ENCODE measurements around the gene USP3.

Gene USP3

DNA sequence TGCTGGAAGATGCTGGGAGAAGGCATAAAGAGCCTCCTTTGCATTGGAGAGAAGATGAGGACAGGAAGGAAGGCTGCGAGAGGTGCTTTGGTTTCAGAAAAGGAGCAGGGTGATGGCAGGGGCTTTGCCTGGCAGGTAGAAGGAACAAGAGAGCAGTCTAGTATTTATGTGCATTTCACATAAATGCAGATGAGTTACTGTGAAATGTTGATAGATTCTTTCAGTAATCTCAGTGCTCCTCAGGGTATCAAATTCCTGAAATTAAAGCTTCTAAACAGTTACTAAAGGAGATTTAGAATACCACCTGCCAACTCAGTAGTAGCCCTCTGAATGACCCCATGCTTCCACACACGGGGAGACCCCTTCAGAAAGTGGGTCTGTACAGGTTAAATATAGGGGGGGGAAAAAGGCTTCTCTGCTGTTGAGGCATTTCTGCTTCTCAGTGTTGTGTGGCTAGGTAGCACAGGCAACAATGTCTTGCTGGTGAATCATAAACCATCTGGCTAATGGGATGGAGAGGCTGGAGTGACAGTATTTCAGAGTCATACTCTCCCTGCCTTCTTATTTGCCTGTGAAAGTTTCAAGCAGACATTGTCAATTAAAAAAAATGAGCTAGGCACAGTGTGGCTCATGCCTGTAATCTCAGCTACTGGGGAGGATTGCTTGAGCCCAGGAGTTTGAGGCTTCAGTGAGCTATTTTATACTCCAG is 78.5 kb downstream of the USP3 start:
- CTCF ChIA-PET: interaction anchor here (0.8 to 1.3 kb wide), 2 partner anchors 8 to 13 kb away, joined by 3 to 4 read pairs; no protein-coding TSS in a partner anchor
- TF ChIP-seq, protein P1, sequence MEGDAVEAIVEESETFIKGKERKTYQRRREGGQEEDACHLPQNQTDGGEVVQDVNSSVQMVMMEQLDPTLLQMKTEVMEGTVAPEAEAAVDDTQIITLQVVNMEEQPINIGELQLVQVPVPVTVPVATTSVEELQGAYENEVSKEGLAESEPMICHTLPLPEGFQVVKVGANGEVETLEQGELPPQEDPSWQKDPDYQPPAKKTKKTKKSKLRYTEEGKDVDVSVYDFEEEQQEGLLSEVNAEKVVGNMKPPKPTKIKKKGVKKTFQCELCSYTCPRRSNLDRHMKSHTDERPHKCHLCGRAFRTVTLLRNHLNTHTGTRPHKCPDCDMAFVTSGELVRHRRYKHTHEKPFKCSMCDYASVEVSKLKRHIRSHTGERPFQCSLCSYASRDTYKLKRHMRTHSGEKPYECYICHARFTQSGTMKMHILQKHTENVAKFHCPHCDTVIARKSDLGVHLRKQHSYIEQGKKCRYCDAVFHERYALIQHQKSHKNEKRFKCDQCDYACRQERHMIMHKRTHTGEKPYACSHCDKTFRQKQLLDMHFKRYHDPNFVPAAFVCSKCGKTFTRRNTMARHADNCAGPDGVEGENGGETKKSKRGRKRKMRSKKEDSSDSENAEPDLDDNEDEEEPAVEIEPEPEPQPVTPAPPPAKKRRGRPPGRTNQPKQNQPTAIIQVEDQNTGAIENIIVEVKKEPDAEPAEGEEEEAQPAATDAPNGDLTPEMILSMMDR (IDR thresholded peaks at IDR 0.05; ENCODE audit: control extremely low read depth, extremely low read depth, low read depth, missing control alignments): no peak
- POLR2A ChIA-PET: no interaction called here
- no peak for DNase-seq (ENCODE audit: extremely low spot score)

DNA sequence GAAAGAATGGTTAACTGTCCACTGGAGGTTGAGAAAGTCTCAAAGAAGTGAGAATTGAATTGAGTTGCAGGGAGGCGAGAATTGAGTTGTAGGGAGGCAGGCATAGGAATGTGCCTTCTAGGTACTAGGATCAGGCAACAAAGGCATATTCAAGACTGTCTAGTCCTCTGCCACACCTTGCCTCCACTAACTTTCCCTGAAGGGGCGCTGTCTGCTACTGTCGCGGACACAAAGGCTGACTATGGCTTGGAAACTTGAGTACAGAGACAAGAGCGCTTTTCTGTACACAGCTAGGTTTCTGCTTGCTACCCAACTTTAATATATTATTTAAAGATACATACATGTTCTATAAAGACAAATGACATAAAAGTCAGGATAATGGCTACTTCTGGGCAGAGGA is 82.4 kb downstream of the USP3 start:
- CTCF ChIA-PET: interaction anchor here (1.7 to 5.0 kb wide), 2 partner anchors 11 to 41 kb away, joined by 3 to 25 read pairs; partner anchors contain the start of gene FBXL22

DNA sequence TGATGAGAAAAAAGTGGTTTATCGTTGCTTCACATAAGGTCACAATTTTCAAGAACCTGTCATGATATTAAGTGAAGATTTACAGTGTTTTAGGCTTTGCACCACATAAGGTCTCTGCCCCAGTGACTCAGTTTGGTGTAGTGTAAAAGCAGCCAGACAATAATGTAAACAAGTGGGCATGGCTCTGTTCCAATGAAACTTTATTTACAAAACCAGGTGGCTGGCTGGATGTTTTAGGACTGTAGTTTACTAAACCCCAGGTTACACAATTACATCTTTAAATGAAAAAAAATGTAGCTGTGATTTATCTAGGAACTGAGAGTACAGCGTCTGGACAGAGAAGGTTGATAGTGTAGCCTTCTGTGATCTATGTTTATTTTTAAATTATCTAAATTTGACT is 83.1 kb downstream of the USP3 start:
- no peak for DNase-seq (ENCODE audit: extremely low spot score)
- ChIA-PET CTCF (interaction anchor here (5.0 kb wide), 1 partner anchor 11 kb away, joined by 25 read pairs; the partner anchor contains the start of gene FBXL22), POLR2A (no interaction called here)
- TF ChIP-seq, protein P1 (IDR thresholded peaks at IDR 0.05; ENCODE audit: control extremely low read depth, extremely low read depth, low read depth, missing control alignments): no peak

More for the DNA sequence above, 82.4 kb downstream of the USP3 start:
- TF ChIP-seq, protein P1 (IDR thresholded peaks at IDR 0.05; ENCODE audit: control extremely low read depth, extremely low read depth, low read depth, missing control alignments): no peak
- POLR2A ChIA-PET: no interaction called here
- no peak for DNase-seq (ENCODE audit: extremely low spot score)

DNA sequence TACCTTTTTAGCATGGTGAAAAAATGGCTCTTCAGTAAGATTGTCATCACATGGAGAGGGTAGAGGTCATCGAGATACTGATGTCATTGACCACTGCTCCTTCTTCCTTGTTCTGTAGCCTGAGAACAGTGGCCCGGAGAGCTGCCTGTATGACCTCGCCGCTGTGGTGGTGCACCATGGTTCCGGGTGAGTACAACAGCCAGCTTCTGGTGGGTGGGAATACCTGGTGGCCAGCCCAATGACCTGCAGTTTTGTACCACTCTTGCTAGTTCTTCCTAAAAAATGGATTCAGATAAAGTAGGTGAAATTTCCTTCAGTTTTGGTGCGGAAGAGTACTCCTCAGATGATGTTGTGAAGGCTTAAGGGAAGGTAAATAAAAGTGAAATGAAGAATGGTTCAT is 84.4 kb downstream of the USP3 start:
- no peak for DNase-seq (ENCODE audit: extremely low spot score)
- TF ChIP-seq, protein P1 (IDR thresholded peaks at IDR 0.05; ENCODE audit: control extremely low read depth, extremely low read depth, low read depth, missing control alignments): no peak
- ChIA-PET CTCF (interaction anchor here (1.4 to 5.0 kb wide), 3 partner anchors 9 to 12 kb away, joined by 3 to 25 read pairs (median 4); partner anchors contain the start of gene FBXL22), POLR2A (no interaction called here)

DNA sequence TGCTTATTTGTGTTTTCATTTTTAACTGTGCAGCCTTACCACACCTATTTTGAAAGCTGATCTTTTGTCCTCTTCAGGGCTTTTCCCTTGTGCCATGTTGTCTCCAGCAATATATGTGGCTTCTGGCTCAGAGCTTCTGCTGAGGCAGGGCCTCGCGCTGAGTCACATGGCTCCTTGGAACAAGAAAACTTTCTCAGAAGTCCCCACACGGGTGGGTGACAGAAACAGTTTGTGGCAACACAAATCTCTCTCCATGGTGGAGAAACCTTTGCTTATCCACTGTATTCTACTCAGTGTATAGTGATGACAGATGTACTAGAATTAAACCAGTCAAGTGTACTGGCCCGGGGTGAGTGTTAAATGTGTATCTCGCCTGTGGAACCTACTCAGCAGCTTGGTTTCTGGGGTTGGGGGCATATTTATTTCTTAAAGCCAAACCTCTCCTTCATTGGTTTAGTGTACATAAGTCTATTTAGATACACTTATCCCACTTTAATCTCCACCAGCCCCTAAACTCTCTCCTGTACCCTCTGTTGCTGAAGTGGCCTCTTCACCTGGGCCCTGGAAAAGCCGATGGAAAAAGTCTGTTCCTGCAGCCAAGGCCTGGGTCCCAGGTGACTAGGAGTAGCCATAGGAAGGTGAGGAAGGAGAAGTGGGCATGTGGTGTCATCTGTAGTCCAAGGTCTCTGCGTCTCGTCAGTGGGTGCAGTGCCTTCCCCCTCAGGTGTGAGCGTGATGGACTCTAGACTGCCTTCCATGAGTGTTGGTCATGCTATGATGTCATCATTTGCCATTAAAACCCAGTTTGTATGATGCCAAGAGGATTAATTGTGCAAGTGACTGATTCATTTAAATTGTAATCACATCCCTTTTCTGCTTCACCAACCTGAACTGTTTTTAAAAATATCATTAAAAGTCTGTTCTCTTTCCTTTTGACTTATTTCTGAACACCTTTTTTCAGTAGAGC is 89.6 kb downstream of the USP3 start:
- ChIA-PET POLR2A (interaction anchor here (0.6 to 1.0 kb wide), 2 partner anchors 58 to 90 kb away, joined by 3 to 5 read pairs; no protein-coding TSS in a partner anchor), CTCF (interaction anchor here (1.0 to 3.5 kb wide), 12 partner anchors 10 to 127 kb away, joined by 3 to 31 read pairs (median 4); partner anchors contain the start of gene USP3)
- no peak for DNase-seq (ENCODE audit: extremely low spot score)
- TF ChIP-seq, protein P1 (IDR thresholded peaks at IDR 0.05; ENCODE audit: control extremely low read depth, extremely low read depth, low read depth, missing control alignments): no peak

DNA sequence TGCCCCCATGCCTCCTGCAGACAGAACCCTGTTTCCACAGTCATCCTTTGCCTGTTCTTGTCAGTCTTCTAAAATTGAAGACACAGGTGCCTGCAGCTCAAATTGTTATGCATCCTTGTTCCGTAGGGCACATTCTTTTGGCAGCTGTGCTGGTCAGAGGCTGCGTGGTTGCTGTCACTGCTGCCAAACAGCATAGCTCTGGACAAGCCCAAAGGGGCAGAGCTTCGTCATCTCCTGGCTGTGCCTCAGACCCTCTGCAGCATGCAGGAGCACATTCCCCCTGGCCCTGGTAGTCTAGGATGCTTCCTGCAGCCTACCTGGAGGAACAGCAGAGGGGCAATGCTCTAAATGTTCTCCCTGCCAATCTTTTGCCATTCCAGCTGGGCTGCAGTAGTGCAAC is 90.7 kb downstream of the USP3 start:
- TF ChIP-seq, protein P1 (IDR thresholded peaks at IDR 0.05; ENCODE audit: control extremely low read depth, extremely low read depth, low read depth, missing control alignments): no peak
- ChIA-PET CTCF (interaction anchor here (1.0 to 3.5 kb wide), 7 partner anchors 13 to 129 kb away, joined by 3 to 31 read pairs (median 4); no protein-coding TSS in a partner anchor), POLR2A (no interaction called here)
- no peak for DNase-seq (ENCODE audit: extremely low spot score)
